MM.1S (cell line): ENCODE results near the gene POPDC3.

Experiments used
- EZH2 ChIP-seq: fragments of 300-600 bp; sonication (generic); optimal IDR thresholded peaks from 2 replicates; pipeline ENCODE3; 2017; ENCODE audit warnings: low read depth, mild to moderate bottlenecking, antibody characterized with exemption, low read length, mixed read lengths
- EZH2phosphoT487 ChIP-seq: fragments of 300-600 bp; sonication (generic); IDR thresholded peaks from 2 replicates; pipeline ENCODE4 v1.6.1; 2018; ENCODE audit warnings: antibody characterized with exemption, low read length
- TF ChIP-seq, protein P1 (sequence below): fragments of 300-600 bp; sonication (generic); IDR thresholded peaks from 2 replicates; pipeline ENCODE4 v1.5.1; 2016; ENCODE audit warnings: antibody characterized with exemption, low read length, mixed read lengths

DNA sequence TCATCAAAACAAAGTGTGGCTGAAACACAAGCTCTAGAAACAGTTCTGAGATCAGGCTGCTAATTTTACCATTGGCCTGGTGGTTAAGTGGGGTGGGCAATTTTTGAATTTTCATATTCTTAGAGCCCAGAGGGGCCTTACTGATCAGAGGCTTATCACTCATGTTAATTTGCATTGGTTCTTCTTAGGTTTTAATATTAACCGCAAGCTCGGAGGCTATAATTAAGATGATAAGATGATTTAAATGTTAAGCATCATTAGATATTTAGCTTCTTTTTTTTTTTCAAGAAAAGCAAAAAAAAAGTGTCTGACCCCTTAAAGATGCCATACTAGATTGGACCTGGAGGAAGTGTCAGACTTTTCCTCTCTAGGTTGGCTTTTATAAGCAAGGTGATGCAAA, 8.4 kb upstream of the POPDC3 start:
- TF ChIP-seq, protein P1, sequence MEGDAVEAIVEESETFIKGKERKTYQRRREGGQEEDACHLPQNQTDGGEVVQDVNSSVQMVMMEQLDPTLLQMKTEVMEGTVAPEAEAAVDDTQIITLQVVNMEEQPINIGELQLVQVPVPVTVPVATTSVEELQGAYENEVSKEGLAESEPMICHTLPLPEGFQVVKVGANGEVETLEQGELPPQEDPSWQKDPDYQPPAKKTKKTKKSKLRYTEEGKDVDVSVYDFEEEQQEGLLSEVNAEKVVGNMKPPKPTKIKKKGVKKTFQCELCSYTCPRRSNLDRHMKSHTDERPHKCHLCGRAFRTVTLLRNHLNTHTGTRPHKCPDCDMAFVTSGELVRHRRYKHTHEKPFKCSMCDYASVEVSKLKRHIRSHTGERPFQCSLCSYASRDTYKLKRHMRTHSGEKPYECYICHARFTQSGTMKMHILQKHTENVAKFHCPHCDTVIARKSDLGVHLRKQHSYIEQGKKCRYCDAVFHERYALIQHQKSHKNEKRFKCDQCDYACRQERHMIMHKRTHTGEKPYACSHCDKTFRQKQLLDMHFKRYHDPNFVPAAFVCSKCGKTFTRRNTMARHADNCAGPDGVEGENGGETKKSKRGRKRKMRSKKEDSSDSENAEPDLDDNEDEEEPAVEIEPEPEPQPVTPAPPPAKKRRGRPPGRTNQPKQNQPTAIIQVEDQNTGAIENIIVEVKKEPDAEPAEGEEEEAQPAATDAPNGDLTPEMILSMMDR: no peak
- TF ChIP-seq EZH2phosphoT487 (no peak), EZH2 (no peak)
